CD14-positive monocyte (primary cell): ENCODE data around the gene NUMBL. TPM values are rescaled to one million over a fixed set of nuclear protein-coding genes. Genes with fewer than 3 reads are reported as not detected.

Experiments
- DNase-seq, 3 donors: peaks; one replicate each; pipeline ENCODE4 v3.0.0-alpha.2; 2011 to 2022
- H2AFZ ChIP-seq: 2 replicates; pipeline ENCODE4 v1.6.0; 2012; ENCODE audit warnings: mild to moderate bottlenecking, low read depth, low read length, inconsistent platforms; ENCODE audit not compliant: insufficient read depth, poor library complexity, severe bottlenecking
- H3K27ac ChIP-seq, 2 donors: 1 replicate in 1 of 2; 2 replicates in 1 of 2; pipeline ENCODE4 v1.5.1; 2012 to 2013; ENCODE audit warnings: low read length in 2 of 2, control low read depth in 1 of 2, inconsistent platforms in 1 of 2, low read depth in 1 of 2, mild to moderate bottlenecking in 1 of 2
- H3K27me3 ChIP-seq, 2 donors: one replicate each; pipeline versions ENCODE4 v1.6.0 to v1.6.1; 2011 to 2013; ENCODE audit warnings: low read length in 2 of 2; ENCODE audit not compliant: control insufficient read depth in 2 of 2, insufficient read depth in 2 of 2
- H3K36me3 ChIP-seq, 2 donors: replicated peaks in 1 of 2; 1 replicate in 1 of 2; 2 replicates in 1 of 2; pipeline versions ENCODE4 v1.5.1 to v1.6.1; 2012 to 2013; ENCODE audit warnings: low read length in 2 of 2, control low read depth in 1 of 2, inconsistent platforms in 1 of 2, mild to moderate bottlenecking in 1 of 2; ENCODE audit not compliant: insufficient read depth in 2 of 2, control insufficient read depth in 1 of 2
- H3K4me1 ChIP-seq, 2 donors: 1 replicate in 1 of 2; 2 replicates in 1 of 2; pipeline versions ENCODE4 v1.5.1 to v1.6.1; 2012 to 2013; ENCODE audit warnings: low read length in 2 of 2, control low read depth in 1 of 2, inconsistent platforms in 1 of 2, mild to moderate bottlenecking in 1 of 2, moderate library complexity in 1 of 2; ENCODE audit not compliant: insufficient read depth in 2 of 2, control insufficient read depth in 1 of 2
- H3K4me2 ChIP-seq: replicated peaks from 2 replicates; pipeline ENCODE3; 2012; ENCODE audit warnings: low read length, moderate library complexity, mild to moderate bottlenecking; ENCODE audit not compliant: poor library complexity, severe bottlenecking; ENCODE audit errors: extremely low read depth
- H3K4me3 ChIP-seq, 3 experiments: fragments of 200-600 bp in 1 of 3; sonication (generic) in 1 of 3; replicated peaks in 1 of 3; 1 replicate in 2 of 3; 2 replicates in 1 of 3; pipeline ENCODE4 v1.5.1; 2011 to 2013; ENCODE audit warnings: low read length in 3 of 3, mild to moderate bottlenecking in 3 of 3, control low read depth in 2 of 3, low read depth in 2 of 3, inconsistent platforms in 1 of 3, moderate library complexity in 1 of 3
- H3K79me2 ChIP-seq: 2 replicates; pipeline ENCODE4 v1.6.0; 2012; ENCODE audit warnings: mild to moderate bottlenecking, control low read depth, inconsistent platforms, low read length, moderate library complexity; ENCODE audit not compliant: insufficient read depth
- H3K9ac ChIP-seq: 2 replicates; pipeline ENCODE4 v1.6.0; 2017; ENCODE audit warnings: low read length, mild to moderate bottlenecking; ENCODE audit not compliant: insufficient read depth, poor library complexity, severe bottlenecking
- H3K9me3 ChIP-seq, 2 donors: replicated peaks in 1 of 2; 1 replicate in 1 of 2; 2 replicates in 1 of 2; pipeline versions ENCODE4 v1.5.1 to v1.6.1; 2012 to 2013; ENCODE audit warnings: low read length in 2 of 2, control low read depth in 1 of 2; ENCODE audit not compliant: control insufficient read depth in 1 of 2, insufficient read depth in 1 of 2
- H4K20me1 ChIP-seq: 2 replicates; pipeline ENCODE4 v1.6.0; 2012; ENCODE audit warnings: mild to moderate bottlenecking, low read length, control low read depth, moderate library complexity; ENCODE audit not compliant: insufficient read depth
- H3K27ac Mint-ChIP-seq, 7 donors: one replicate each; pipeline ENCODE4 v1.8.0; 2020; ENCODE audit warnings: mild to moderate bottlenecking in 7 of 7, mixed read lengths in 7 of 7, moderate library complexity in 6 of 7, inconsistent platforms in 2 of 7
- H3K27me3 Mint-ChIP-seq, 3 donors: one replicate each; pipeline ENCODE4 v1.8.0; 2021 to 2022; ENCODE audit warnings: low read depth in 3 of 3, mild to moderate bottlenecking in 3 of 3, mixed read lengths in 3 of 3, moderate library complexity in 3 of 3, inconsistent platforms in 1 of 3
- H3K36me3 Mint-ChIP-seq, 2 donors: one replicate each; pipeline ENCODE4 v1.8.0; 2020; ENCODE audit warnings: mixed read lengths in 2 of 2, inconsistent platforms in 1 of 2, mild to moderate bottlenecking in 1 of 2
- H3K4me1 Mint-ChIP-seq: one replicate; pipeline ENCODE4 v1.8.0; 2020; ENCODE audit warnings: mild to moderate bottlenecking, mixed read lengths
- H3K4me3 Mint-ChIP-seq, 2 donors: one replicate each; pipeline ENCODE4 v1.8.0; 2020; ENCODE audit warnings: mild to moderate bottlenecking in 2 of 2, mixed read lengths in 2 of 2, moderate library complexity in 1 of 2
- H3K9me3 Mint-ChIP-seq, 7 donors: one replicate each; pipeline ENCODE4 v1.8.0; 2020 to 2022; ENCODE audit warnings: mixed read lengths in 7 of 7, mild to moderate bottlenecking in 6 of 7, moderate library complexity in 6 of 7, inconsistent platforms in 2 of 7
- CTCF ChIP-seq: fragments of 200-600 bp; IDR thresholded peaks from one replicate; pipeline ENCODE4 v1.8.0; 2022; ENCODE audit warnings: antibody characterized with exemption, mild to moderate bottlenecking
- WGBS: methylation state at CpG from one replicate; pipeline ENCODE4 v1.1.5; 2013; ENCODE audit warnings: missing lambda C conversion rate; ENCODE audit not compliant: insufficient coverage; 5-methylcytosine and 5-hydroxymethylcytosine counted together
- intact Hi-C, 2 donors: fragments of 100-400 bp; cut with micrococcal nuclease; formaldehyde crosslinking; loops; one replicate each; pipeline versions ENCODE4 v1.15.0 to v1.15.1; 2023
- polyA plus RNA-seq, 3 donors: library from polyadenylated mRNA; depleted of rRNA in 1 of 3; unstranded in 2 of 3; stranded (reverse) in 1 of 3; fragments of 300-500 nt in 2 of 3; fragments of >200 nt in 1 of 3; fragmentation: Illumina TruSeq in 2 of 3; gene quantifications; 1 replicate in 2 of 3; 2 replicates in 1 of 3; pipeline ENCODE4 v1.2.3, GENCODE V29; 2012 to 2021

Gene NUMBL
- polyA plus RNA-seq, 3 donors = 0.12 to 7.2 (median 0.45) TPM

- H3K9ac ChIP-seq = peak overlapping the region; percentile 56
- peaks cover 21 to 31% of the 10 kb centered on the region in 2 donors for H3K36me3 ChIP-seq
- H3K4me1 ChIP-seq = peaks cover 19 to 24% of the 10 kb centered on the region in 2 donors
These were observed 406 bp upstream of the NUMBL start for GRCh38 chr19:40690693-40691420.

More at GRCh38 chr19:40690693-40691420, 406 bp upstream of the NUMBL start:
- no peaks in the 10 kb centered on the region for H3K79me2 ChIP-seq
- Mint-ChIP-seq H3K4me1 (peaks cover 7% of the 10 kb centered on the region), H3K9me3 (peaks cover 0 to 2% (median 0%) of the 10 kb centered on the region in 7 donors), H3K4me3 (peak overlapping the region; percentile 92 to 95), H3K27me3 (no peaks in the 10 kb centered on the region), H3K27ac (peak overlapping the region; percentile 85 to 97 (median 94)), H3K36me3 (peaks cover 23 to 48% of the 10 kb centered on the region in 2 donors)
- H3K27ac ChIP-seq = peak overlapping the region; percentile 28 to 64
- no peaks in the 10 kb centered on the region for H3K9me3 ChIP-seq
- peaks cover 0 to 3% of the 10 kb centered on the region in 2 donors for H3K27me3 ChIP-seq
- DNase-seq = peak; percentile 77 to 88 (median 87)
- H3K4me2 ChIP-seq = peak overlapping the region; percentile 96
- H3K4me3 ChIP-seq = peak overlapping the region; percentile 48 to 77 (median 73)
- WGBS = under 1% methylated on average over 38 of the region's 56 CpGs
- TF ChIP-seq CTCF = no peak
- intact Hi-C loops = loop anchor here in 1 of 2 donors (1.0 kb wide), 1 partner anchor 26 kb away; the partner anchor contains the start of gene ITPKC
- H2AFZ ChIP-seq = peak overlapping the region; percentile 84
- no peaks in the 10 kb centered on the region for H4K20me1 ChIP-seq
